NB4 (cell line): ENCODE measurements around the gene ANKS1A.

Experiments
- DNase-seq: peaks from one replicate; pipeline ENCODE4 v3.0.0; 2010; ENCODE audit warnings: low read depth
- H3K4me3 ChIP-seq: one replicate; pipeline ENCODE4 v1.5.1; 2011; ENCODE audit warnings: mild to moderate bottlenecking, low read depth, low read length, moderate library complexity
- CTCF ChIP-seq: IDR thresholded peaks from one replicate; pipeline ENCODE4 v1.5.1; 2012; ENCODE audit warnings: low read depth, low read length
- MYC ChIP-seq: IDR thresholded peaks from 2 replicates; pipeline ENCODE4 v1.6.1; 2011; ENCODE audit warnings: low read depth, low read length
- POLR2A ChIP-seq: IDR thresholded peaks from 2 replicates; pipeline ENCODE4 v1.6.1; 2011; ENCODE audit warnings: mild to moderate bottlenecking; ENCODE audit not compliant: insufficient read length; ENCODE audit errors: extremely low read depth
- TF ChIP-seq, protein P1 (sequence below): IDR thresholded peaks from 2 replicates; pipeline ENCODE4 v1.6.1; 2011; ENCODE audit warnings: low read depth, low read length

The ANKS1A gene

GRCh38 chr6:34858681-34859080 lies 30.4 kb upstream of the ANKS1A start:
- TF ChIP-seq POLR2A (no peak), MYC (no peak), CTCF (peak; percentile 22)
- DNase-seq, result peak; percentile 20
- no peak overlapping the region for H3K4me3 ChIP-seq

GRCh38 chr6:34859951-34860350 lies 29.1 kb upstream of the ANKS1A start:
- DNase-seq, result no peak
- H3K4me3 ChIP-seq, result no peak overlapping the region
- TF ChIP-seq, protein P1, sequence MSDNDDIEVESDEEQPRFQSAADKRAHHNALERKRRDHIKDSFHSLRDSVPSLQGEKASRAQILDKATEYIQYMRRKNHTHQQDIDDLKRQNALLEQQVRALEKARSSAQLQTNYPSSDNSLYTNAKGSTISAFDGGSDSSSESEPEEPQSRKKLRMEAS, result no peak
- no peak for TF ChIP-seq POLR2A

GRCh38 chr6:34860776-34861175 lies 28.3 kb upstream of the ANKS1A start:
- TF ChIP-seq POLR2A (no peak), CTCF (no peak), MYC (no peak)
- TF ChIP-seq, protein P1, result no peak
- no peak for DNase-seq
- no peak overlapping the region for H3K4me3 ChIP-seq

DNA sequence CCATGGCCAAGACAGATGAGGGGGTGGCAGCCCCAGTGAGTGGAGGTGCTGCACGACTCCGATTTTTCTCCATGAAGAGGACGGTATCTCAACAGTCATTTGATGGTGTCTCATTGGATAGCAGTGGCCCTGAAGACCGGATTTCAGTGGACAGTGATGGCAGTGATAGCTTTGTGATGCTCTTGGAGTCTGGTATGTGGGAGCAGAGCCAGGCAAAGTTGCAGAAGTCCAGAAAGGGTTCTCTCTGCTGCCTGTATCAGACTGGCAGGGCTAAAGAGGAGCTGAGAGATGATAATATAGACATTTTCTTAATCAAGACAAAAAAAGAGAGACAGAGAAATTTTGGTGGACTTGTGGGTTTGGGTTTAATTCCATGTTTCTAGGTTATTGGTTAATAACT lies 25.0 kb upstream of the ANKS1A start:
- no peak for TF ChIP-seq CTCF
- no peak for TF ChIP-seq MYC
- no peak for TF ChIP-seq POLR2A
- TF ChIP-seq, protein P1, result no peak
- DNase-seq, result no peak
- H3K4me3 ChIP-seq, result no peak overlapping the region

- no peak overlapping the region for H3K4me3 ChIP-seq
- DNase-seq, result no peak
- no peak for TF ChIP-seq MYC
- no peak for TF ChIP-seq CTCF
- TF ChIP-seq POLR2A, result no peak
- TF ChIP-seq, protein P1, result no peak
Observed at GRCh38 chr6:34865107-34865506, 23.9 kb upstream of the ANKS1A start.

DNA sequence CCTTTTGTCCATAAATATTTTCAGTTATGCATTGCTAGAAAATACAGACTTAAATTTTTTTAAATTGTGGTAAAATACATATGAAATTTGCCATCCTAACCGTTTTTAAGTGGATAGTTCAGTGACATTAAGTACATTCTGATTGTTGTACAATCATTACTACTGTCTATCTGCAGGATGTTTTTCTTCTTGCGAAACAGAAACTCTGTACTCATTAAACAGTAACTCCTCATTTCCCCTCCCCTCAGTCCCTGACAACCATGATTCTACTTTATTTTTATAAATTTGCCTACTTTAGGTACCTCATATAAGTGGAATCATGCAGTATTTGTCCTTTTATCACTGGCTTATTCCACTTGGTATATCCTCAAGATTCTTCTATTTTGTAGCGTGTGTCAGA lies 22.5 kb upstream of the ANKS1A start:
- DNase-seq, result peak; percentile 29
- no peak for TF ChIP-seq CTCF
- TF ChIP-seq, protein P1, result no peak
- no peak for TF ChIP-seq POLR2A
- TF ChIP-seq MYC, result no peak
- no peak overlapping the region for H3K4me3 ChIP-seq
